ENCODE results near the gene ADAMTS17.

Gene ADAMTS17

GRCh38 chr15:100129677-100130076 lies 212.1 kb downstream of the ADAMTS17 start:
- no peak overlapping the region for H3K4me3 ChIP-seq (ENCODE audit: low read depth, low read length)
- DNase-seq (ENCODE audit: low read depth) = no peak
- TF ChIP-seq, protein P1, sequence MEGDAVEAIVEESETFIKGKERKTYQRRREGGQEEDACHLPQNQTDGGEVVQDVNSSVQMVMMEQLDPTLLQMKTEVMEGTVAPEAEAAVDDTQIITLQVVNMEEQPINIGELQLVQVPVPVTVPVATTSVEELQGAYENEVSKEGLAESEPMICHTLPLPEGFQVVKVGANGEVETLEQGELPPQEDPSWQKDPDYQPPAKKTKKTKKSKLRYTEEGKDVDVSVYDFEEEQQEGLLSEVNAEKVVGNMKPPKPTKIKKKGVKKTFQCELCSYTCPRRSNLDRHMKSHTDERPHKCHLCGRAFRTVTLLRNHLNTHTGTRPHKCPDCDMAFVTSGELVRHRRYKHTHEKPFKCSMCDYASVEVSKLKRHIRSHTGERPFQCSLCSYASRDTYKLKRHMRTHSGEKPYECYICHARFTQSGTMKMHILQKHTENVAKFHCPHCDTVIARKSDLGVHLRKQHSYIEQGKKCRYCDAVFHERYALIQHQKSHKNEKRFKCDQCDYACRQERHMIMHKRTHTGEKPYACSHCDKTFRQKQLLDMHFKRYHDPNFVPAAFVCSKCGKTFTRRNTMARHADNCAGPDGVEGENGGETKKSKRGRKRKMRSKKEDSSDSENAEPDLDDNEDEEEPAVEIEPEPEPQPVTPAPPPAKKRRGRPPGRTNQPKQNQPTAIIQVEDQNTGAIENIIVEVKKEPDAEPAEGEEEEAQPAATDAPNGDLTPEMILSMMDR (IDR thresholded peaks at IDR 0.05; ENCODE audit: control insufficient read depth, extremely low read depth, insufficient read depth) = 0 out of 2 replicates have a peak, but pooled peaks have one; percentile 12

DNA sequence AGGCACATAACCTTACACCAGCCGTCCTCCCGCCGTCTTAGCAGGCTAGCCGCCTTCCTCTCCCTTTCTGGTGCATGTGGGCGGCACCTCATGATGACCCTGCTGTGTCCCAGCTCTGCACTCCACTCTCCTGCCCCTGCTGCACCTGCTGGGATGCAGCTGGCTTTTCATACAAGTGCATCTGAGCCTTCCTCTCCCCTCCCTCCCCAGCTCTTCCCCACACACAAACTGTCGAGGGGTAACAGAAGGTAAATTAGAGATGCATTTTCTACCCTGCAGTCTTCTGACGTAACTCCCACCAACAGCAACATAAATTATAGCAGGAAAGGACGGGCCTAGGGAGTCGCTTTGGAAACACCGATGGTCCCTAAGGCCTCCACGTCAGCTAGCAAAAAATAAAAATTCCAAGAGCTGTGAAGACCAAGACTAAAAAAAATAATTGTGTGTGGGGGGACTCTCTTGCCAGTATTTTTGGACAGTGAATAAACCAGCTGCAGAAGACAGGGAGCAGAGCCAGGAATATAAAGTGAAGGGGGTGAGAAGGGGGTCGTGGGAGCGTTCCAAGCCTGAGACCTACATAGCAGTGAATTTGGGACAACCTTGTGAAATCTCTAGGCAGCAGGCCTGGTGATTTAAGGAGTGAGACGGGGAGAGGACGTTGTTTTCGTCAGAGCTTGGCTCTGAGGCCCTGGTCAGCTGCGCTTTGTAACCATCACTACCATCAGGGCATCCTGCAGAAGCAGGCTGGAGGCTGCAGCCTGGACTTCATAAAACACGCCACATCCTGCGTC lies 216.2 kb downstream of the ADAMTS17 start:
- TF ChIP-seq, protein P1 (IDR thresholded peaks at IDR 0.05; ENCODE audit: control insufficient read depth, extremely low read depth, insufficient read depth) = no peak
- no peak for DNase-seq (ENCODE audit: low read depth)
- no peak overlapping the region for H3K4me3 ChIP-seq (ENCODE audit: low read depth, low read length)

GRCh38 chr15:100124936-100125335 lies 216.8 kb downstream of the ADAMTS17 start:
- no peak for DNase-seq (ENCODE audit: low read depth)
- TF ChIP-seq, protein P1 (IDR thresholded peaks at IDR 0.05; ENCODE audit: control insufficient read depth, extremely low read depth, insufficient read depth) = no peak
- no peak overlapping the region for H3K4me3 ChIP-seq (ENCODE audit: low read depth, low read length)

DNA sequence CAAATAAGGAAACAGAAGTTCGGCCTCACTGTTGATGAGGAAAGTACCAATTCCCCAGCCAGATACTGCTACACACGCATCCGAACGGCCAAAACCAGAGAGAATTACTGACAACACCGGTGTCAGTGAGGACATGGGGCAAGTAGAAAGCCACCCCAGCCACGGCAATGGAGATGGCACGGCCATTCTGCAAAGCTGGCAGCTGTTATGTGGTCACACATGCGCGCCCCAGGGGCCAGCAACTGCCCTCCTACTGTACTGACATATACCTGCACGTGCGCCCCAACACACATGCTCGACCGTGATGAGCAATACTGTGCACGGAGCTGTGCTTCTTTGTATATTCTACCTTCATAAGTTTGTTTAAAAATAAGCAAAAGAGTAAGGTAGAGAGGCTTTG lies 217.4 kb downstream of the ADAMTS17 start:
- TF ChIP-seq, protein P1 (IDR thresholded peaks at IDR 0.05; ENCODE audit: control insufficient read depth, extremely low read depth, insufficient read depth) = no peak
- DNase-seq (ENCODE audit: low read depth) = no peak
- H3K4me3 ChIP-seq (ENCODE audit: low read depth, low read length) = no peak overlapping the region

DNA sequence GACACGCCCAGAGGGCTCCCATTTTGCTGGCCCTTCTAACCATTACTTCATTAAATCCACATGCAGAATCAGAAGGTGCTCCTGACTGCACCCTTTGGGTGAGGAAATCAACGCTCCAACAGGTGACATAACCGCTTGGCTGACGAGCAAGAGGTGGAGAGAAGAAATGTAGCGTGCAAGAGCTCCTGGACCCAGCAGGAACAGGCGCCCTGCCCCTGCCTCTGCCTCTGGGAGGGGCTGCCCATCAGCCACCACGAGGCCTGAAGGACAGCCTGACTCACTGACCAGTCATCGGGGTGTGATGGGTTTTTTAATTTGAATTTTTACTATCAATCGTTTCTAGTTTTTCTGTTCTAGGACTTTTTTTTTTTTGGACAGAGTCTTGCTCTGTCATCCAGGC lies 218.2 kb downstream of the ADAMTS17 start:
- TF ChIP-seq, protein P1 (IDR thresholded peaks at IDR 0.05; ENCODE audit: control insufficient read depth, extremely low read depth, insufficient read depth) = no peak
- DNase-seq (ENCODE audit: low read depth) = no peak

DNA sequence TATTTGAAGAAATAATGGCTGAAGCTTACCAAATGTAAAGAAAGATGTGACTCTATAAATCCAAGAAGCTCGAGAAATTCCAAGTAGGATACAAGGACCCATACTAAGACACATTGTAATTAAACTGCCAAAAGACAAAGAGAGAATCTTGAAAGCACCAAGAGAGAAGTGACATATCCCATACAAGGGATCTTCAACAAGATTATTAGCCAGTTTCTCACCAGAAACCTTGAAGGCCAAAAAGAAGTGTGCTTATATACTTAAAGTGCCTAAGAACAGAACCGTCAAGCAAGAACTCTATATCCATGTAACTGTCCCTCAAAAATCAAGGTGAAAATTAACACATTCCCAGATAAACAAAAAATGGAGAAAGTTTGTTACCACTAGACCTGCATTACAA lies 220.5 kb downstream of the ADAMTS17 start:
- H3K4me3 ChIP-seq (ENCODE audit: low read depth, low read length) = no peak overlapping the region
- no peak for DNase-seq (ENCODE audit: low read depth)
- TF ChIP-seq, protein P1 (IDR thresholded peaks at IDR 0.05; ENCODE audit: control insufficient read depth, extremely low read depth, insufficient read depth) = no peak

More for the DNA sequence above, 218.2 kb downstream of the ADAMTS17 start:
- no peak overlapping the region for H3K4me3 ChIP-seq (ENCODE audit: low read depth, low read length)

- TF ChIP-seq, protein P1 (IDR thresholded peaks at IDR 0.05; ENCODE audit: control insufficient read depth, extremely low read depth, insufficient read depth) = no peak
- DNase-seq (ENCODE audit: low read depth) = no peak
- no peak overlapping the region for H3K4me3 ChIP-seq (ENCODE audit: low read depth, low read length)
Observed at GRCh38 chr15:100120111-100120510, 221.7 kb downstream of the ADAMTS17 start.
